Erythroblast (primary cell): ENCODE results near the gene SSR2.

Experiments used
- GATA1 ChIP-seq: IDR thresholded peaks from 2 replicates; pipeline ENCODE4 v1.6.1; 2011; ENCODE audit warnings: low read depth, mild to moderate bottlenecking, control low read depth, low read length, moderate library complexity
- POLR2A ChIP-seq: IDR thresholded peaks from 2 replicates; pipeline ENCODE4 v1.6.1; 2011; ENCODE audit warnings: mild to moderate bottlenecking, low read length

DNA sequence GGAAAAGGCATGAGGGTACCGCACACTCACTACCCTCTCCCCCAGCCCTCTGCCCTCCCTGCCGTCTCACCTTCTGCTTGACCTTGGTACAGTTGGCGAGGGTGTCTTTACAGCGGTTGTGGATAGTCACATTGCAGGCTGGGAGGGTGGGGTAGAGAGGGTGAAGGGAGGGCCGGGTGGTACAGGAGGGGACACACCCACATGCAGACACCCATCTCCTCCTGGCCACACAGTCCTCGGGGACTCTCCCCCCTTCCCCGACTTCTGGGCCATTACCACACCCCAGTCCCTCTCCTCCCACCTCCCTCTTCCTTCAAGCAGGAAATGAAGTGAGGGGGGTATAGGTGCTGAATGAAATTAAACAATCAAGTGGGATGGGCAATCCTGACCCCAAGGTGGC lies 54.0 kb downstream of the SSR2 start:
- TF ChIP-seq POLR2A: no peak
- no peak for TF ChIP-seq GATA1
